ENCODE data around the gene CNTNAP5.

The CNTNAP5 gene

GRCh38 chr2:124662946-124663644 lies 638.0 kb downstream of the CNTNAP5 start:
- intact Hi-C loops (cut with DNase I), result no loop called here
- no peak for DNase-seq

- intact Hi-C loops (cut with DNase I), result no loop called here
- no peak for DNase-seq
Measured at GRCh38 chr2:124663645-124663997, 638.5 kb downstream of the CNTNAP5 start.

- intact Hi-C loops (cut with DNase I), result no loop called here
- DNase-seq, result no peak
Measured at GRCh38 chr2:124664363-124664762, 639.3 kb downstream of the CNTNAP5 start.

GRCh38 chr2:124666976-124667375 lies 641.9 kb downstream of the CNTNAP5 start:
- intact Hi-C loops (cut with DNase I), result no loop called here

GRCh38 chr2:124668161-124668560 lies 643.1 kb downstream of the CNTNAP5 start:
- no peak for DNase-seq
- intact Hi-C loops (cut with DNase I), result no loop called here

More at GRCh38 chr2:124666976-124667375, 641.9 kb downstream of the CNTNAP5 start:
- no peak for DNase-seq

GRCh38 chr2:124670187-124670586 lies 645.1 kb downstream of the CNTNAP5 start:
- DNase-seq, result no peak
- intact Hi-C loops (cut with DNase I), result no loop called here

- intact Hi-C loops (cut with DNase I), result no loop called here
- no peak for DNase-seq
Measured at GRCh38 chr2:124678043-124678442, 653.0 kb downstream of the CNTNAP5 start.

GRCh38 chr2:124683536-124684428 lies 658.7 kb downstream of the CNTNAP5 start:
- intact Hi-C loops (cut with DNase I), result no loop called here

GRCh38 chr2:124689348-124689747 lies 664.3 kb downstream of the CNTNAP5 start:
- no peak for DNase-seq
- intact Hi-C loops (cut with DNase I), result no loop called here

More at GRCh38 chr2:124683536-124684428, 658.7 kb downstream of the CNTNAP5 start:
- no peak for DNase-seq

GRCh38 chr2:124692216-124692615 lies 667.1 kb downstream of the CNTNAP5 start:
- no peak for DNase-seq
- intact Hi-C loops (cut with DNase I), result no loop called here

GRCh38 chr2:124692707-124693106 lies 667.6 kb downstream of the CNTNAP5 start:
- intact Hi-C loops (cut with DNase I), result no loop called here
- no peak for DNase-seq

GRCh38 chr2:124693156-124693555 lies 668.1 kb downstream of the CNTNAP5 start:
- intact Hi-C loops (cut with DNase I), result no loop called here

GRCh38 chr2:124698979-124699565 lies 674.0 kb downstream of the CNTNAP5 start:
- DNase-seq, result no peak
- intact Hi-C loops (cut with DNase I), result no loop called here

More at GRCh38 chr2:124693156-124693555, 668.1 kb downstream of the CNTNAP5 start:
- no peak for DNase-seq

- DNase-seq, result no peak
- intact Hi-C loops (cut with DNase I), result no loop called here
Measured at GRCh38 chr2:124702777-124703176, 677.7 kb downstream of the CNTNAP5 start.

- intact Hi-C loops (cut with DNase I), result no loop called here
- DNase-seq, result no peak
Measured at GRCh38 chr2:124704071-124704925, 679.2 kb downstream of the CNTNAP5 start.

- intact Hi-C loops (cut with DNase I), result no loop called here
- DNase-seq, result no peak
Measured at GRCh38 chr2:124708661-124709060, 683.6 kb downstream of the CNTNAP5 start.

- no peak for DNase-seq
- intact Hi-C loops (cut with DNase I), result no loop called here
Measured at GRCh38 chr2:124713969-124714368, 688.9 kb downstream of the CNTNAP5 start.

- no peak for DNase-seq
- intact Hi-C loops (cut with DNase I), result no loop called here
Measured at GRCh38 chr2:124725187-124725586, 700.1 kb downstream of the CNTNAP5 start.

- DNase-seq, result peak in 1 of 10 donors; percentile 59
- intact Hi-C loops (cut with DNase I), result no loop called here
Measured at GRCh38 chr2:124740636-124741035, 715.5 kb downstream of the CNTNAP5 start.

- intact Hi-C loops (cut with DNase I), result no loop called here
- DNase-seq, result no peak
Measured at GRCh38 chr2:124753842-124754241, 728.8 kb downstream of the CNTNAP5 start.

Data from posterior cingulate gyrus (tissue), 11 donors.